GM23338 (cell line): ENCODE data around the gene SLC9A9. TPM values are rescaled to one million over a fixed set of nuclear protein-coding genes. Genes with fewer than 3 reads are reported as not detected.

Experiments used
- ATAC-seq: fragments of 200-7000 bp; cut with Tn5 transposase; 3 replicates; pipeline ENCODE4 v1.9.1; 2020
- DNase-seq: peaks from one replicate; pipeline ENCODE4 v3.0.0-alpha.2; 2015; ENCODE audit warnings: low spot score
- H2AFZ ChIP-seq: fragments of 200-600 bp; sonication (generic); 2 replicates; pipeline ENCODE4 v1.8.0; 2016; ENCODE audit warnings: antibody characterized with exemption, mild to moderate bottlenecking, moderate library complexity
- H3F3A ChIP-seq: fragments of 200-600 bp; sonication (generic); replicated peaks from 2 replicates; pipeline ENCODE4 v1.8.0; 2017; ENCODE audit warnings: antibody characterized with exemption, mixed run types, low read depth
- H3K27ac ChIP-seq: fragments of 200-600 bp; sonication (generic); 2 replicates; pipeline ENCODE4 v1.6.1; 2016; ENCODE audit warnings: low read depth
- H3K27me3 ChIP-seq: fragments of 200-600 bp; sonication (generic); 2 replicates; pipeline ENCODE4 v1.8.0; 2016; ENCODE audit warnings: mild to moderate bottlenecking, mixed run types, moderate library complexity; ENCODE audit not compliant: insufficient read depth
- H3K36me3 ChIP-seq: fragments of 200-600 bp; sonication (generic); 2 replicates; pipeline ENCODE4 v1.8.0; 2016; ENCODE audit warnings: mild to moderate bottlenecking; ENCODE audit not compliant: insufficient read depth
- H3K4me1 ChIP-seq: fragments of 200-600 bp; sonication (generic); 2 replicates; pipeline ENCODE4 v1.8.0; 2016; ENCODE audit warnings: mild to moderate bottlenecking, moderate library complexity; ENCODE audit not compliant: insufficient read depth
- H3K4me2 ChIP-seq: fragments of 200-600 bp; sonication (generic); 2 replicates; pipeline ENCODE4 v1.7.1; 2017; ENCODE audit warnings: mixed run types
- H3K4me3 ChIP-seq: fragments of 200-600 bp; sonication (generic); 2 replicates; pipeline ENCODE4 v1.6.1; 2016; ENCODE audit warnings: mixed run types
- H3K79me2 ChIP-seq: fragments of 200-600 bp; sonication (generic); replicated peaks from 2 replicates; pipeline ENCODE4 v1.8.0; 2017; ENCODE audit warnings: mild to moderate bottlenecking; ENCODE audit not compliant: insufficient read depth
- H3K9me2 ChIP-seq: fragments of 200-600 bp; sonication (generic); 2 replicates; pipeline ENCODE4 v1.8.0; 2017; ENCODE audit not compliant: insufficient read depth
- H4K20me1 ChIP-seq: fragments of 200-600 bp; sonication (generic); replicated peaks from 2 replicates; pipeline ENCODE4 v1.8.0; 2017; ENCODE audit warnings: mild to moderate bottlenecking; ENCODE audit not compliant: insufficient read depth
- H3K27ac Mint-ChIP-seq: 2 replicates; pipeline ENCODE4 v1.8.0; 2020; ENCODE audit warnings: inconsistent platforms, mild to moderate bottlenecking, moderate library complexity, mixed read lengths
- H3K27me3 Mint-ChIP-seq: 3 replicates; pipeline ENCODE4 v1.8.0; 2022; ENCODE audit warnings: low read depth, mild to moderate bottlenecking, moderate library complexity, mixed read lengths, inconsistent platforms; ENCODE audit not compliant: insufficient read depth, poor library complexity
- H3K36me3 Mint-ChIP-seq: 3 replicates; pipeline ENCODE4 v1.8.0; 2021; ENCODE audit warnings: low read depth, mild to moderate bottlenecking, inconsistent platforms, moderate library complexity, mixed read lengths
- H3K4me1 Mint-ChIP-seq: 3 replicates; pipeline ENCODE4 v1.8.0; 2020; ENCODE audit warnings: mild to moderate bottlenecking, inconsistent platforms, mixed read lengths
- H3K4me3 Mint-ChIP-seq: 3 replicates; pipeline ENCODE4 v1.8.0; 2021; ENCODE audit warnings: moderate library complexity, mild to moderate bottlenecking, inconsistent platforms, mixed read lengths
- H3K9me3 Mint-ChIP-seq: 3 replicates; pipeline ENCODE4 v1.8.0; 2020; ENCODE audit warnings: moderate library complexity, mild to moderate bottlenecking, inconsistent platforms, mixed read lengths
- EZH2phosphoT487 ChIP-seq: fragments of 200-600 bp; sonication (generic); IDR thresholded peaks from one replicate; pipeline ENCODE4 v1.8.1; 2018; ENCODE audit warnings: antibody characterized with exemption; ENCODE audit not compliant: unreplicated experiment
- JUNB ChIP-seq: IDR thresholded peaks from one replicate; pipeline ENCODE4 v1.6.1; 2016; ENCODE audit warnings: antibody characterized with exemption; ENCODE audit not compliant: unreplicated experiment
- ZNF114 ChIP-seq: fragments of 250-450 bp; sonication (Bioruptor Pico); IDR thresholded peaks from 2 replicates; pipeline ENCODE4 v1.5.0; 2020; ENCODE audit warnings: mild to moderate bottlenecking, moderate library complexity
- polyA plus RNA-seq: library from polyadenylated mRNA; unstranded; fragments of >200 nt; fragmentation: Nextera tagmentation; extraction: Ambion mirVana; gene quantifications from 2 replicates; pipeline ENCODE4 v1.2.1, GENCODE V29; 2016
- total RNA-seq: library from RNA; depleted of rRNA; stranded (reverse); fragments of >200 nt; shearing (Covaris generic); gene quantifications from 2 replicates; pipeline ENCODE4 v1.2.3, GENCODE V29; 2014
- TF ChIP-seq, protein P1 (sequence below): fragments of 250-450 bp; sonication (Bioruptor Pico); IDR thresholded peaks from 2 replicates; pipeline ENCODE4 v1.5.0; 2020; ENCODE audit warnings: mild to moderate bottlenecking, moderate library complexity
- TF ChIP-seq, protein P2 (sequence below), 2 experiments: fragments of 200-600 bp in 1 of 2; sonication (generic) in 1 of 2; conservative IDR thresholded peaks; 2 replicates each; pipeline versions ENCODE4 v1.5.1 to v1.6.1; 2016 to 2017; ENCODE audit warnings: antibody characterized with exemption in 2 of 2, low read depth in 2 of 2, mild to moderate bottlenecking in 2 of 2, moderate library complexity in 1 of 2
- TF ChIP-seq, protein P3 (sequence below): IDR thresholded peaks from one replicate; pipeline ENCODE4 v1.6.1; 2018; ENCODE audit warnings: antibody characterized with exemption; ENCODE audit not compliant: unreplicated experiment

Gene SLC9A9
- total and polyA plus RNA-seq, 2 experiments from 2014 or later = 1.3 to 1.6 TPM

DNA sequence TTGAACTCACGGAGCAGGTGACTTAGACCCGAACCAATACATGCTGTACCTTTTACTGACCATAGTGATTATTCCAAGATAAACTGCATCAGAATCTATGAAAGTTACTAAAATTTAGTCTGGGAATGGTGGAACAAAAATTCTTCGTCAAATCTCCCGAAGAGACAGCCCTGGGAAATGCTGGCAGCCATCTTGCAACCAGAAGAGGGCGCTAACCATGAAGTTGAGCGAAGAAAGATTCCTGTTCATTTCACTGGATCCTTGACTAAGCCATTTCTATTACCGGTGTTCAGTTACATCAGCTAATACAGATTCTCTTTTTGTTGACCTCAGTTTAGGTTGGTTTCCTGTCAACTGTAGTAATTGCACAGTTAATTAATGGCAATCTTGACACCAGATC, 199.6 kb downstream of the SLC9A9 start:
- no peaks in the 10 kb centered on the region for H3K79me2 ChIP-seq
- H2AFZ ChIP-seq = peak overlapping the region; percentile 39; the same call in 1 of the 2 replicates
- ATAC-seq (peak; percentile 82), DNase-seq (peak; percentile 77)
- no peaks in the 10 kb centered on the region for H3K9me3 Mint-ChIP-seq
- H3K27ac Mint-ChIP-seq = no peak overlapping the region
- no peak overlapping the region for H3K4me2 ChIP-seq
- no peaks in the 10 kb centered on the region for H3K36me3 ChIP-seq
- H3K9me2 ChIP-seq = 0 out of 2 replicates have a peak, but pooled peaks cover 4% of the 10 kb centered on the region
- no peaks in the 10 kb centered on the region for H4K20me1 ChIP-seq
- peaks cover 21% of the 10 kb centered on the region for H3K4me1 Mint-ChIP-seq
- no peaks in the 10 kb centered on the region for H3K27me3 ChIP-seq
- no peaks in the 10 kb centered on the region for H3K36me3 Mint-ChIP-seq
- no peak overlapping the region for H3K27ac ChIP-seq
- no peaks in the 10 kb centered on the region for H3F3A ChIP-seq
- TF ChIP-seq, protein P1, sequence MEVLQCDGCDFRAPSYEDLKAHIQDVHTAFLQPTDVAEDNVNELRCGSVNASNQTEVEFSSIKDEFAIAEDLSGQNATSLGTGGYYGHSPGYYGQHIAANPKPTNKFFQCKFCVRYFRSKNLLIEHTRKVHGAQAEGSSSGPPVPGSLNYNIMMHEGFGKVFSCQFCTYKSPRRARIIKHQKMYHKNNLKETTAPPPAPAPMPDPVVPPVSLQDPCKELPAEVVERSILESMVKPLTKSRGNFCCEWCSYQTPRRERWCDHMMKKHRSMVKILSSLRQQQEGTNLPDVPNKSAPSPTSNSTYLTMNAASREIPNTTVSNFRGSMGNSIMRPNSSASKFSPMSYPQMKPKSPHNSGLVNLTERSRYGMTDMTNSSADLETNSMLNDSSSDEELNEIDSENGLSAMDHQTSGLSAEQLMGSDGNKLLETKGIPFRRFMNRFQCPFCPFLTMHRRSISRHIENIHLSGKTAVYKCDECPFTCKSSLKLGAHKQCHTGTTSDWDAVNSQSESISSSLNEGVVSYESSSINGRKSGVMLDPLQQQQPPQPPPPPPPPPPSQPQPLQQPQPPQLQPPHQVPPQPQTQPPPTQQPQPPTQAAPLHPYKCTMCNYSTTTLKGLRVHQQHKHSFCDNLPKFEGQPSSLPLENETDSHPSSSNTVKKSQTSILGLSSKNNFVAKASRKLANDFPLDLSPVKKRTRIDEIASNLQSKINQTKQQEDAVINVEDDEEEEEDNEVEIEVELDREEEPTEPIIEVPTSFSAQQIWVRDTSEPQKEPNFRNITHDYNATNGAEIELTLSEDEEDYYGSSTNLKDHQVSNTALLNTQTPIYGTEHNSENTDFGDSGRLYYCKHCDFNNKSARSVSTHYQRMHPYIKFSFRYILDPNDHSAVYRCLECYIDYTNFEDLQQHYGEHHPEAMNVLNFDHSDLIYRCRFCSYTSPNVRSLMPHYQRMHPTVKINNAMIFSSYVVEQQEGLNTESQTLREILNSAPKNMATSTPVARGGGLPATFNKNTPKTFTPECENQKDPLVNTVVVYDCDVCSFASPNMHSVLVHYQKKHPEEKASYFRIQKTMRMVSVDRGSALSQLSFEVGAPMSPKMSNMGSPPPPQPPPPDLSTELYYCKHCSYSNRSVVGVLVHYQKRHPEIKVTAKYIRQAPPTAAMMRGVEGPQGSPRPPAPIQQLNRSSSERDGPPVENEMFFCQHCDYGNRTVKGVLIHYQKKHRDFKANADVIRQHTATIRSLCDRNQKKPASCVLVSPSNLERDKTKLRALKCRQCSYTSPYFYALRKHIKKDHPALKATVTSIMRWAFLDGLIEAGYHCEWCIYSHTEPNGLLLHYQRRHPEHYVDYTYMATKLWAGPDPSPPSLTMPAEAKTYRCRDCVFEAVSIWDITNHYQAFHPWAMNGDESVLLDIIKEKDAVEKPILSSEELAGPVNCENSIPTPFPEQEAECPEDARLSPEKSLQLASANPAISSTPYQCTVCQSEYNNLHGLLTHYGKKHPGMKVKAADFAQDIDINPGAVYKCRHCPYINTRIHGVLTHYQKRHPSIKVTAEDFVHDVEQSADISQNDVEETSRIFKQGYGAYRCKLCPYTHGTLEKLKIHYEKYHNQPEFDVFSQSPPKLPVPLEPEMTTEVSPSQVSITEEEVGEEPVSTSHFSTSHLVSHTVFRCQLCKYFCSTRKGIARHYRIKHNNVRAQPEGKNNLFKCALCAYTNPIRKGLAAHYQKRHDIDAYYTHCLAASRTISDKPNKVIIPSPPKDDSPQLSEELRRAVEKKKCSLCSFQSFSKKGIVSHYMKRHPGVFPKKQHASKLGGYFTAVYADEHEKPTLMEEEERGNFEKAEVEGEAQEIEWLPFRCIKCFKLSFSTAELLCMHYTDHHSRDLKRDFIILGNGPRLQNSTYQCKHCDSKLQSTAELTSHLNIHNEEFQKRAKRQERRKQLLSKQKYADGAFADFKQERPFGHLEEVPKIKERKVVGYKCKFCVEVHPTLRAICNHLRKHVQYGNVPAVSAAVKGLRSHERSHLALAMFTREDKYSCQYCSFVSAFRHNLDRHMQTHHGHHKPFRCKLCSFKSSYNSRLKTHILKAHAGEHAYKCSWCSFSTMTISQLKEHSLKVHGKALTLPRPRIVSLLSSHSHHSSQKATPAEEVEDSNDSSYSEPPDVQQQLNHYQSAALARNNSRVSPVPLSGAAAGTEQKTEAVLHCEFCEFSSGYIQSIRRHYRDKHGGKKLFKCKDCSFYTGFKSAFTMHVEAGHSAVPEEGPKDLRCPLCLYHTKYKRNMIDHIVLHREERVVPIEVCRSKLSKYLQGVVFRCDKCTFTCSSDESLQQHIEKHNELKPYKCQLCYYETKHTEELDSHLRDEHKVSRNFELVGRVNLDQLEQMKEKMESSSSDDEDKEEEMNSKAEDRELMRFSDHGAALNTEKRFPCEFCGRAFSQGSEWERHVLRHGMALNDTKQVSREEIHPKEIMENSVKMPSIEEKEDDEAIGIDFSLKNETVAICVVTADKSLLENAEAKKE = no peak
- no peak for TF ChIP-seq ZNF114 (CRISPR knock-in tag)
- TF ChIP-seq, protein P2, sequence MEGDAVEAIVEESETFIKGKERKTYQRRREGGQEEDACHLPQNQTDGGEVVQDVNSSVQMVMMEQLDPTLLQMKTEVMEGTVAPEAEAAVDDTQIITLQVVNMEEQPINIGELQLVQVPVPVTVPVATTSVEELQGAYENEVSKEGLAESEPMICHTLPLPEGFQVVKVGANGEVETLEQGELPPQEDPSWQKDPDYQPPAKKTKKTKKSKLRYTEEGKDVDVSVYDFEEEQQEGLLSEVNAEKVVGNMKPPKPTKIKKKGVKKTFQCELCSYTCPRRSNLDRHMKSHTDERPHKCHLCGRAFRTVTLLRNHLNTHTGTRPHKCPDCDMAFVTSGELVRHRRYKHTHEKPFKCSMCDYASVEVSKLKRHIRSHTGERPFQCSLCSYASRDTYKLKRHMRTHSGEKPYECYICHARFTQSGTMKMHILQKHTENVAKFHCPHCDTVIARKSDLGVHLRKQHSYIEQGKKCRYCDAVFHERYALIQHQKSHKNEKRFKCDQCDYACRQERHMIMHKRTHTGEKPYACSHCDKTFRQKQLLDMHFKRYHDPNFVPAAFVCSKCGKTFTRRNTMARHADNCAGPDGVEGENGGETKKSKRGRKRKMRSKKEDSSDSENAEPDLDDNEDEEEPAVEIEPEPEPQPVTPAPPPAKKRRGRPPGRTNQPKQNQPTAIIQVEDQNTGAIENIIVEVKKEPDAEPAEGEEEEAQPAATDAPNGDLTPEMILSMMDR (conservative IDR thresholded peaks at IDR 0.05; ENCODE audit: low read depth in 2 of 2) = peak; percentile 83 to 93
- H3K4me3 Mint-ChIP-seq = no peak overlapping the region
- no peaks in the 10 kb centered on the region for H3K27me3 Mint-ChIP-seq
- H3K4me1 ChIP-seq = no peaks in the 10 kb centered on the region; the same call in 1 of the 2 replicates
- H3K4me3 ChIP-seq = no peak overlapping the region

DNA sequence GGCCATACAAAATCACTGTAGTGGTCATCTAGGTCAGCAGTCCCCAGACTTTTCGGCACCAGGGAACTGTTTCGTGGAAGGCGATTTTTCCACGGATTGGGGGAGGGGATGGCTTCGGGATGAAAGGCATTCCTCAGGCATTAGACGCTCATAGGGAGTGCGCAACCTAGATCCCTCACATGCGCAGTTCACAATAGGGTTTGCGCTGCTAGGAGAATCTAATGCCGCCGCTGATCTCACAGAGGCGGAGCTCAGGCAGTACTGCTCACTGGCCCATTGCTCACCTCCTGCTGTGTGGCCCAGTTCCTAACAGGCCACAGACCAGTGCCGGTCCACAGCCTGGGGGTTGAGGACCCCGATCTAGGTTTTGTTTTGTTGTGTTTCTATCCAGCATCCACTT, 200.1 kb downstream of the SLC9A9 start:
- no peak overlapping the region for H3K4me3 Mint-ChIP-seq
- H3K27ac Mint-ChIP-seq = no peak overlapping the region
- Histone ChIP-seq H3K9me2 (0 out of 2 replicates have a peak, but pooled peaks cover 4% of the 10 kb centered on the region), H3K27ac (no peak overlapping the region), H4K20me1 (no peaks in the 10 kb centered on the region), H3K4me2 (no peak overlapping the region), H3K79me2 (no peaks in the 10 kb centered on the region), H3K4me3 (no peak overlapping the region), H3K36me3 (no peaks in the 10 kb centered on the region), H2AFZ (no peak overlapping the region), H3K4me1 (no peaks in the 10 kb centered on the region; the same call in 1 of the 2 replicates), H3K27me3 (no peaks in the 10 kb centered on the region), H3F3A (no peaks in the 10 kb centered on the region)
- H3K9me3 Mint-ChIP-seq = no peaks in the 10 kb centered on the region
- H3K27me3 Mint-ChIP-seq = no peaks in the 10 kb centered on the region
- H3K4me1 Mint-ChIP-seq = peaks cover 21% of the 10 kb centered on the region
- ATAC-seq (peak; percentile 35; the same call in 2 of the 3 replicates), DNase-seq (peak; percentile 9)
- H3K36me3 Mint-ChIP-seq = no peaks in the 10 kb centered on the region
- TF ChIP-seq, protein P3, sequence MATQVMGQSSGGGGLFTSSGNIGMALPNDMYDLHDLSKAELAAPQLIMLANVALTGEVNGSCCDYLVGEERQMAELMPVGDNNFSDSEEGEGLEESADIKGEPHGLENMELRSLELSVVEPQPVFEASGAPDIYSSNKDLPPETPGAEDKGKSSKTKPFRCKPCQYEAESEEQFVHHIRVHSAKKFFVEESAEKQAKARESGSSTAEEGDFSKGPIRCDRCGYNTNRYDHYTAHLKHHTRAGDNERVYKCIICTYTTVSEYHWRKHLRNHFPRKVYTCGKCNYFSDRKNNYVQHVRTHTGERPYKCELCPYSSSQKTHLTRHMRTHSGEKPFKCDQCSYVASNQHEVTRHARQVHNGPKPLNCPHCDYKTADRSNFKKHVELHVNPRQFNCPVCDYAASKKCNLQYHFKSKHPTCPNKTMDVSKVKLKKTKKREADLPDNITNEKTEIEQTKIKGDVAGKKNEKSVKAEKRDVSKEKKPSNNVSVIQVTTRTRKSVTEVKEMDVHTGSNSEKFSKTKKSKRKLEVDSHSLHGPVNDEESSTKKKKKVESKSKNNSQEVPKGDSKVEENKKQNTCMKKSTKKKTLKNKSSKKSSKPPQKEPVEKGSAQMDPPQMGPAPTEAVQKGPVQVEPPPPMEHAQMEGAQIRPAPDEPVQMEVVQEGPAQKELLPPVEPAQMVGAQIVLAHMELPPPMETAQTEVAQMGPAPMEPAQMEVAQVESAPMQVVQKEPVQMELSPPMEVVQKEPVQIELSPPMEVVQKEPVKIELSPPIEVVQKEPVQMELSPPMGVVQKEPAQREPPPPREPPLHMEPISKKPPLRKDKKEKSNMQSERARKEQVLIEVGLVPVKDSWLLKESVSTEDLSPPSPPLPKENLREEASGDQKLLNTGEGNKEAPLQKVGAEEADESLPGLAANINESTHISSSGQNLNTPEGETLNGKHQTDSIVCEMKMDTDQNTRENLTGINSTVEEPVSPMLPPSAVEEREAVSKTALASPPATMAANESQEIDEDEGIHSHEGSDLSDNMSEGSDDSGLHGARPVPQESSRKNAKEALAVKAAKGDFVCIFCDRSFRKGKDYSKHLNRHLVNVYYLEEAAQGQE = no peak
- no peak for TF ChIP-seq EZH2phosphoT487
- TF ChIP-seq ZNF114 (CRISPR knock-in tag) = no peak
- TF ChIP-seq JUNB = no peak
